Measurements from ENCODE around the gene MARCKSL1. TPM values are rescaled to one million over a fixed set of nuclear protein-coding genes. Genes with fewer than 3 reads are reported as not detected.

The MARCKSL1 gene
- total and polyA plus RNA-seq, 3 donors from 2014 or later, result 288 to 326 (median 312) TPM

DNA sequence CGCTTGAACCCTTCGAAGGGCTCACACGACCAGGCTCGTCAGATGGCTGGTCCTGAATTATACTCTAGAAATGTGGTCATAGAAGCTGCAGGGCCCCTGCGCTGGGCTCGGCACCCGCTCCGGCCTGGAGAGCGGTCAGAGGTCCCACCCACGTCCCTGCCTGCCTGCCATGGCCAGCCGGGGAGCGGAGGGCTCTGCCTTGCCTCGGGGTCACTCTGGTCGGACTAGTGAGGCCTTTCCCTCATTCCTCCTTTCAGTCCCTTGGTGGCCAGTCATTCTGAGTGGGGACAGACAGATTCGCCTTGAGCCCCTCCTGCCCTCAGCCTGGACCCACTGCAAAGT, 529 bp upstream of the MARCKSL1 start:
- intact Hi-C loops (cut with DNase I; ENCODE audit: low total_unique reads), result loop anchor here (10.0 kb wide), 1 partner anchor 92 kb away; the partner anchor contains the start of gene FAM167B
- peak overlapping the region; percentile 75 to 94 for H3K4me3 ChIP-seq
- H3K36me3 ChIP-seq (ENCODE audit: low read depth, missing control alignments), result no peaks in the 10 kb centered on the region
- no peaks in the 10 kb centered on the region for H3K9me3 ChIP-seq
- TF ChIP-seq POLR2A (IDR thresholded peaks at IDR 0.05), result no peak
- TF ChIP-seq, protein P1, sequence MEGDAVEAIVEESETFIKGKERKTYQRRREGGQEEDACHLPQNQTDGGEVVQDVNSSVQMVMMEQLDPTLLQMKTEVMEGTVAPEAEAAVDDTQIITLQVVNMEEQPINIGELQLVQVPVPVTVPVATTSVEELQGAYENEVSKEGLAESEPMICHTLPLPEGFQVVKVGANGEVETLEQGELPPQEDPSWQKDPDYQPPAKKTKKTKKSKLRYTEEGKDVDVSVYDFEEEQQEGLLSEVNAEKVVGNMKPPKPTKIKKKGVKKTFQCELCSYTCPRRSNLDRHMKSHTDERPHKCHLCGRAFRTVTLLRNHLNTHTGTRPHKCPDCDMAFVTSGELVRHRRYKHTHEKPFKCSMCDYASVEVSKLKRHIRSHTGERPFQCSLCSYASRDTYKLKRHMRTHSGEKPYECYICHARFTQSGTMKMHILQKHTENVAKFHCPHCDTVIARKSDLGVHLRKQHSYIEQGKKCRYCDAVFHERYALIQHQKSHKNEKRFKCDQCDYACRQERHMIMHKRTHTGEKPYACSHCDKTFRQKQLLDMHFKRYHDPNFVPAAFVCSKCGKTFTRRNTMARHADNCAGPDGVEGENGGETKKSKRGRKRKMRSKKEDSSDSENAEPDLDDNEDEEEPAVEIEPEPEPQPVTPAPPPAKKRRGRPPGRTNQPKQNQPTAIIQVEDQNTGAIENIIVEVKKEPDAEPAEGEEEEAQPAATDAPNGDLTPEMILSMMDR (IDR thresholded peaks at IDR 0.05), result no peak
- H3K27ac ChIP-seq, result peak overlapping the region; percentile 81 to 96
- no peak for DNase-seq
- H3K27me3 ChIP-seq, result no peaks in the 10 kb centered on the region
- peaks cover 51% of the 10 kb centered on the region for H3K4me1 ChIP-seq
- 0 to 7% methylated on average over 5 to 15 of the region's 15 CpGs for WGBS, 2 donors

- Histone ChIP-seq H3K36me3 (ENCODE audit: low read depth, missing control alignments) (no peaks in the 10 kb centered on the region), H3K27ac (peak overlapping the region; percentile 81 to 96), H3K4me1 (peaks cover 51% of the 10 kb centered on the region), H3K4me3 (peak overlapping the region; percentile 75 to 94), H3K9me3 (no peaks in the 10 kb centered on the region), H3K27me3 (no peaks in the 10 kb centered on the region)
- TF ChIP-seq, protein P1 (IDR thresholded peaks at IDR 0.05), result no peak
- TF ChIP-seq POLR2A (IDR thresholded peaks at IDR 0.05), result no peak
- DNase-seq, result no peak
- intact Hi-C loops (cut with DNase I; ENCODE audit: low total_unique reads), result loop anchor here (10.0 kb wide), 1 partner anchor 91 kb away; the partner anchor contains the start of gene FAM167B
- WGBS, 2 donors, result 0% methylated on average over 20 of the region's 34 CpGs; no CpG with 5 or more reads in 1 of the 2 donors
These were observed 571 bp downstream of the MARCKSL1 start for GRCh38 chr1:32335535-32335789.

DNA sequence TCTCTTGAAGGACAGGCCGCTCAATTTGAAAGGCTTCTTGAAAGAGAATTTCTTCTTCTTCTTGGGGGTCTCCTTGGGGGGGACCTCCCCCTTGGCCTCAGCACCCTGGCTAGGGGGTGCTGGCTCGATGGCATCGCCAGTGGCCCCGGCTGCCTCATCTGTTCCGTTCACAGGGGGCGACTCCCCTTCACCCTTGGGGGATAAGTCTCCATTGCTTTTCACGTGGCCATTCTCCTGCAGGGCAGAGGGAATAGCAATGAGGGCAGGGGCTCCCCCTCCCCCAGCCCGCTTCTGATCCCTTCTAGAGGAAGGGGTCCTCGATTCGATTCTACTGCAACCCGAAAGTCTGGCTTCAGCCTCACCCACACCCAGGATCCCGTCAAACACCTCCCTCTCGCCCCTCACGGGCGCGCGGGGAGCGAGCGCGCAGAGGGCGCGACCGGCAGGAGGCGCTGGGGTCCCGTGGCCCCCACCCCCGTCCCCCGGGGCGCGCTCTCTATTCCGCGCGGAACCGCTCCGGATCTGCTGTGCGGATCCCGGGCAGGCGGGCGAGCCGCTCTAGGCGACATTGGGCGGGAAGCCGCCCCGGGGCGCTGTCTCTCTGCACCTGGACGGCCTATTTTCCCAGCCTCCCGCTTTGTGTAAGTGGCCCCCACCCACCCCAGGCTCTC, 1.0 kb downstream of the MARCKSL1 start:
- no peak for TF ChIP-seq POLR2A (IDR thresholded peaks at IDR 0.05)
- TF ChIP-seq, protein P1 (IDR thresholded peaks at IDR 0.05), result peak; percentile 67 to 71 (median 69)
- 0 to 2% methylated on average over 1 to 43 of the region's 46 CpGs for WGBS, 2 donors
- Histone ChIP-seq H3K9me3 (no peaks in the 10 kb centered on the region), H3K36me3 (ENCODE audit: low read depth, missing control alignments) (no peaks in the 10 kb centered on the region), H3K4me1 (peaks cover 51% of the 10 kb centered on the region), H3K4me3 (peak overlapping the region; percentile 75 to 94), H3K27me3 (no peaks in the 10 kb centered on the region), H3K27ac (peak overlapping the region; percentile 81 to 96)
- intact Hi-C loops (cut with DNase I; ENCODE audit: low total_unique reads), result loop anchor here (10.0 kb wide), 1 partner anchor 90 kb away; the partner anchor contains the start of gene FAM167B
- DNase-seq, result no peak

DNA sequence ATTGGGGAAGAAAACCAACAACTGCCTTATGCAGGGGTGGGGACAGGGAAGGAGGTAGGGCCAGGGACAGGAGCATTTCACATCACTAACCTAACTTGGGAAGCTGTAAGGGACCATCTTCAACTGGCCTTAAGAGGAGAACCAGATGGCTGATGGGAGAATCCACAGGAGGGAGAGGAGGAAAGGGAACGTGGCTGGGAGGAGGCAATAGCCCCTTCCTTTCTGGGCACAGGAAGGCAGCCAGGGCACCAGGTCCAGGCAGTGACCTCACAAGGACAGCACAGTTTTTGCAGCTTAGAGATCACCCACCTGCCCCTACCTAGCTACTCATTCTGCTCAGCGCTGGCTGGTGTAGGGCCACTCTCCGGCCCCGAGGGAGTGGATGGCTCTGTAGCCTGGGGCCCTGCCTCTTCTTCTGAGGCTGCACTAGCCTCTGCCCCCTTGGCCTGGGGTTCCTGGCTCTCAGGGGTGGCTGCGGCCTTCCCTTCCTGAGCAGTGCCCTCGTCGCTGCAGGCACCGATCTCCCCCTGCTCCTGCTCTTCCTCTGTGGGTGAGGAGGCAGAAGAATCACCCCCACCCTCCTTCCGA, 1.7 kb downstream of the MARCKSL1 start:
- 22 to 28% methylated on average over 8 to 9 of the region's 9 CpGs for WGBS, 2 donors
- Histone ChIP-seq H3K4me1 (peaks cover 51% of the 10 kb centered on the region), H3K36me3 (ENCODE audit: low read depth, missing control alignments) (no peaks in the 10 kb centered on the region), H3K9me3 (no peaks in the 10 kb centered on the region), H3K27ac (peak overlapping the region; percentile 81 to 96), H3K4me3 (peak overlapping the region; percentile 75 to 94), H3K27me3 (no peaks in the 10 kb centered on the region)
- intact Hi-C loops (cut with DNase I; ENCODE audit: low total_unique reads), result loop anchor here (10.0 kb wide), 1 partner anchor 90 kb away; the partner anchor contains the start of gene FAM167B
- no peak for TF ChIP-seq POLR2A (IDR thresholded peaks at IDR 0.05)
- TF ChIP-seq, protein P1 (IDR thresholded peaks at IDR 0.05), result no peak
- DNase-seq, result no peak
